OCI-LY1 (cell line): ENCODE results near the gene PHACTR4.

ENCODE experiments used
- H2AFZ ChIP-seq: fragments of 200-600 bp; sonication (generic), shearing (Covaris generic); 2 replicates; pipeline ENCODE4 v1.6.0; 2014; ENCODE audit warnings: antibody characterized with exemption, mild to moderate bottlenecking, low read length
- H3F3A ChIP-seq: fragments of 200-600 bp; sonication (generic), shearing (Covaris generic); 2 replicates; pipeline ENCODE4 v1.6.0; 2014; ENCODE audit warnings: mild to moderate bottlenecking, antibody characterized with exemption, low read length, moderate library complexity; ENCODE audit not compliant: insufficient read depth
- H3K27ac ChIP-seq: fragments of 200-600 bp; sonication (generic); 2 replicates; pipeline ENCODE4 v1.5.1; 2014; ENCODE audit warnings: low read length, mixed run types, mild to moderate bottlenecking, low read depth; ENCODE audit not compliant: poor library complexity, severe bottlenecking
- H3K27me3 ChIP-seq: fragments of 200-600 bp; sonication (generic); 2 replicates; pipeline ENCODE4 v1.6.0; 2014; ENCODE audit warnings: antibody characterized with exemption, mild to moderate bottlenecking, low read length, moderate library complexity; ENCODE audit not compliant: insufficient read depth
- H3K36me3 ChIP-seq: fragments of 200-600 bp; sonication (generic); 2 replicates; pipeline ENCODE4 v1.6.1; 2014; ENCODE audit warnings: mild to moderate bottlenecking, antibody characterized with exemption, low read length, moderate library complexity, mixed read lengths; ENCODE audit not compliant: insufficient read depth
- H3K4me1 ChIP-seq: fragments of 200-600 bp; sonication (generic); 2 replicates; pipeline ENCODE4 v1.5.1; 2014; ENCODE audit warnings: mild to moderate bottlenecking, low read length, moderate library complexity; ENCODE audit not compliant: insufficient read depth, severe bottlenecking
- H3K4me2 ChIP-seq: fragments of 200-600 bp; sonication (generic), shearing (Covaris generic); 2 replicates; pipeline ENCODE4 v1.6.1; 2014; ENCODE audit warnings: low read length
- H3K4me3 ChIP-seq: fragments of 200-600 bp; sonication (generic); 2 replicates; pipeline ENCODE4 v1.5.1; 2014; ENCODE audit warnings: low read length, low read depth, mild to moderate bottlenecking, mixed read lengths; ENCODE audit not compliant: poor library complexity, severe bottlenecking
- H3K79me2 ChIP-seq: fragments of 200-600 bp; shearing (Covaris generic); 2 replicates; pipeline ENCODE4 v1.6.1; 2016; ENCODE audit warnings: mixed run types, low read length, mixed read lengths; ENCODE audit not compliant: insufficient read depth
- H3K9ac ChIP-seq: fragments of 200-600 bp; sonication (generic), shearing (Covaris generic); 2 replicates; pipeline ENCODE4 v1.6.1; 2014; ENCODE audit warnings: mild to moderate bottlenecking, low read length, mixed read lengths
- H3K9me2 ChIP-seq: fragments of 200-600 bp; sonication (generic), shearing (Covaris generic); 2 replicates; pipeline ENCODE4 v1.6.1; 2014; ENCODE audit warnings: low read depth, mild to moderate bottlenecking, low read length, mixed read lengths
- H3K9me3 ChIP-seq: fragments of 200-600 bp; shearing (Covaris generic); 2 replicates; pipeline ENCODE4 v1.6.1; 2014; ENCODE audit warnings: low read length, mixed read lengths
- H4K20me1 ChIP-seq: fragments of 200-600 bp; sonication (generic), shearing (Covaris generic); 2 replicates; pipeline ENCODE4 v1.6.0; 2016; ENCODE audit warnings: mild to moderate bottlenecking, low read length; ENCODE audit not compliant: insufficient read depth
- EZH2 ChIP-seq: fragments of 200-600 bp; sonication (generic), shearing (Covaris generic); IDR thresholded peaks from 2 replicates; pipeline ENCODE4 v1.8.0; 2017; ENCODE audit warnings: borderline replicate concordance, mixed run types, mild to moderate bottlenecking, antibody characterized with exemption, low read length, moderate library complexity, mixed read lengths
- TF ChIP-seq, protein P1 (sequence below): fragments of 200-600 bp; sonication (generic), shearing (Covaris generic); IDR thresholded peaks from 2 replicates; pipeline ENCODE4 v1.5.1; 2017; ENCODE audit warnings: mild to moderate bottlenecking, antibody characterized with exemption, low read length, moderate library complexity, mixed read lengths

The PHACTR4 gene

DNA sequence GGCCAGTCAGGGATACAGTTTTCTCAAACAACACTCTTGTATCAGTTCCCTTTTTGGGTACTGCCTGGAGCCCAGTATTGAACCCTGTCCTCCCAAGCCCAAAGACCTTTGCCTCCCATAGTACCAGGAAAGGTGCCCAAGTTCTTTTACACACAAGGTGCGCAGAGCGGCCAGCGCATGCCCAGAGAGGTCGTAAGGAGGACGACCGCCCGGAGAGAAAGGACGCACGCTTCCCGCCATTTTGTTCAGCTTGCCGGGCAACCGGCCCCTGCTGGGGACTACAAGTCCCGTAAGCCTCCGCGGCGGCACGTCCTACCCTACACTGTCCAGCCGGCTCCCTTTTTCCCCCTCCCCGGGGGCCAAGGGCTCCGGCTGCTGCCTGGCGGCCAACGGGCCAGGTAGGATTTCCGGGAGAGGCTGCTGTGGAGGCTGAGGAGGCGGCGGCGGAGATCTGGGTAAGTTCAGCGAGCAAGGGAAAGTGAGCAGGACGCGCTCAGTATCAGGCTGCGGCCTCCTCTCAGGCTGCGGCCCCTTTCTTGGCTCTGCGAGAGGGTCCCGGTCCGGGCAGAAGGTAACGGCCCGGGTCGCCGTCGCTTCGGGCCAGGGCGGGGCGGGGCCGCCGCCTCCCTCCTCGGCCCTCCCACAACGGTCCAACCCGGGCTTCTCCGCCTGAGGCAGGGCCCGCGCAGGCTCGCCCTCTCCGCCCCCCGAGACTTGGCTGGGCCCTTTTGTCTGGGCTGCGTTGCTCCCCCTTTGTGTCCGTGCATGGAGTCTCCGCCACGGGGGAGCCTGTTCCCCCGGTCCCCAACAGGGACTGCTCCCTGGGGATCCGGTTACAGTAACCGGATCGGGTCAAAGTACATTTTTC, at the start of gene PHACTR4:
TSS of gene PHACTR4 (plus strand) at position 370 of the 868 bp plus-strand sequence. CDS start 37,708 bp downstream, outside the sequence.
- Histone ChIP-seq H3K4me3 (peak within 1 kb of the TSS; percentile 81), H3K4me2 (peak within 1 kb of the TSS; percentile 80), H3K36me3 (no peaks in the 10 kb centered on the region), H3K9me2 (no peaks in the 10 kb centered on the region), H3F3A (no peaks in the 10 kb centered on the region), H3K9me3 (no peaks in the 10 kb centered on the region), H4K20me1 (no peaks in the 10 kb centered on the region), H3K9ac (peak within 1 kb of the TSS; percentile 91), H2AFZ (peak within 1 kb of the TSS; percentile 86), H3K79me2 (peaks cover 19% of the 10 kb centered on the region), H3K4me1 (peaks cover 30% of the 10 kb centered on the region), H3K27ac (peak within 1 kb of the TSS; percentile 81), H3K27me3 (no peaks in the 10 kb centered on the region)
- no peak for TF ChIP-seq EZH2
- TF ChIP-seq, protein P1, sequence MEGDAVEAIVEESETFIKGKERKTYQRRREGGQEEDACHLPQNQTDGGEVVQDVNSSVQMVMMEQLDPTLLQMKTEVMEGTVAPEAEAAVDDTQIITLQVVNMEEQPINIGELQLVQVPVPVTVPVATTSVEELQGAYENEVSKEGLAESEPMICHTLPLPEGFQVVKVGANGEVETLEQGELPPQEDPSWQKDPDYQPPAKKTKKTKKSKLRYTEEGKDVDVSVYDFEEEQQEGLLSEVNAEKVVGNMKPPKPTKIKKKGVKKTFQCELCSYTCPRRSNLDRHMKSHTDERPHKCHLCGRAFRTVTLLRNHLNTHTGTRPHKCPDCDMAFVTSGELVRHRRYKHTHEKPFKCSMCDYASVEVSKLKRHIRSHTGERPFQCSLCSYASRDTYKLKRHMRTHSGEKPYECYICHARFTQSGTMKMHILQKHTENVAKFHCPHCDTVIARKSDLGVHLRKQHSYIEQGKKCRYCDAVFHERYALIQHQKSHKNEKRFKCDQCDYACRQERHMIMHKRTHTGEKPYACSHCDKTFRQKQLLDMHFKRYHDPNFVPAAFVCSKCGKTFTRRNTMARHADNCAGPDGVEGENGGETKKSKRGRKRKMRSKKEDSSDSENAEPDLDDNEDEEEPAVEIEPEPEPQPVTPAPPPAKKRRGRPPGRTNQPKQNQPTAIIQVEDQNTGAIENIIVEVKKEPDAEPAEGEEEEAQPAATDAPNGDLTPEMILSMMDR, result no peak

GRCh38 chr1:28322194-28322593, 47.3 kb upstream of the PHACTR4 start:
- Histone ChIP-seq H3K36me3 (no peaks in the 10 kb centered on the region), H3K9me2 (no peaks in the 10 kb centered on the region), H3K27me3 (no peaks in the 10 kb centered on the region), H3K4me1 (peaks cover 8% of the 10 kb centered on the region), H3K4me2 (no peak overlapping the region), H3F3A (no peaks in the 10 kb centered on the region), H2AFZ (no peak overlapping the region), H3K27ac (no peak overlapping the region), H4K20me1 (no peaks in the 10 kb centered on the region), H3K79me2 (no peaks in the 10 kb centered on the region), H3K4me3 (no peak overlapping the region), H3K9me3 (no peaks in the 10 kb centered on the region), H3K9ac (no peak overlapping the region)
- no peak for TF ChIP-seq EZH2
- TF ChIP-seq, protein P1, result no peak

DNA sequence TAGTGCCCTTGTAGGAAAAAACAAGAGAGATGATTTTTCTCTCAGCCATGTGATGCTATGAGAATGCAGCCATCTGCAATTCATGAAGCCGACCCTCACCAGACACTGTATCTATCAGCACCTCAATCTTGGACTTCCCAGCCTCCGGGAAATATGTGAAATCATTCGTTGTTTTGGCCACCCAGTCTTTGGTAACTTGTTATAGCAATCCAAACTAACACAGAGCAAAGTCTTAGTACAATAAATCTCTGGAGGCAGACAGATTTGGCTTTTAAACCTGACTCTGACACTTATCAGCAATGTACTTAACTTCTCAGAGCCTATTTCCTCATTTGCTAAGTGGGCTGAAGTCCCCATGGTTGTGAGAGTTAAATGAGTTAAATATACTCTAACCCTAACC, 45.8 kb upstream of the PHACTR4 start:
- no peaks in the 10 kb centered on the region for H3K9me3 ChIP-seq
- no peak overlapping the region for H3K9ac ChIP-seq
- H3F3A ChIP-seq, result no peaks in the 10 kb centered on the region
- H3K4me2 ChIP-seq, result no peak overlapping the region
- no peaks in the 10 kb centered on the region for H4K20me1 ChIP-seq
- H3K4me1 ChIP-seq, result peaks cover 18% of the 10 kb centered on the region
- no peak overlapping the region for H3K27ac ChIP-seq
- H3K36me3 ChIP-seq, result no peaks in the 10 kb centered on the region
- no peak overlapping the region for H3K4me3 ChIP-seq
- TF ChIP-seq EZH2, result no peak
- TF ChIP-seq, protein P1, result no peak
- no peaks in the 10 kb centered on the region for H3K27me3 ChIP-seq
- no peaks in the 10 kb centered on the region for H3K9me2 ChIP-seq
- no peaks in the 10 kb centered on the region for H3K79me2 ChIP-seq
- no peak overlapping the region for H2AFZ ChIP-seq
